ENCODE results near the gene COBL. TPM values are rescaled to one million over a fixed set of nuclear protein-coding genes. Genes with fewer than 3 reads are reported as not detected.

Gene COBL
- total and polyA plus RNA-seq, 2 donors (not counting 3 experiments of a cell fraction or from before 2014, with no cell fraction given) = 0.11 TPM; not detected in 1

- BruUV-seq (replicated peaks) = no TSS peak
- Histone ChIP-seq H3K9me3 (replicated peaks; ENCODE audit: control insufficient read depth, insufficient read depth, low read length) (no peaks in the 10 kb centered on the region), H3K9me1 (replicated peaks; ENCODE audit: control insufficient read depth, extremely low read depth, insufficient read depth, low read length) (no peaks in the 10 kb centered on the region), H3K27me3 (ENCODE audit: control insufficient read depth in 2 of 2, insufficient read depth in 2 of 2, low read length in 2 of 2) (no peaks in the 10 kb centered on the region), H2AFZ (ENCODE audit: low read depth, low read length) (no peak overlapping the region), H3K27ac (ENCODE audit: insufficient read depth, low read depth, low read length) (no peak overlapping the region), H3K4me3 (replicated peaks in 1 of 3; ENCODE audit: insufficient read depth in 1 of 3, low read depth in 1 of 3, low read length in 3 of 3) (no peak overlapping the region), H4K20me1 (replicated peaks; ENCODE audit: control insufficient read depth, extremely low read depth, insufficient read depth, low read length) (no peaks in the 10 kb centered on the region), H3K4me2 (ENCODE audit: insufficient read depth, low read length) (no peak overlapping the region), H3K79me2 (ENCODE audit: control insufficient read depth, insufficient read depth, low read length) (no peaks in the 10 kb centered on the region), H3K9ac (replicated peaks; ENCODE audit: extremely low read depth, insufficient read depth, low read length) (no peak overlapping the region), H3K4me1 (ENCODE audit: control insufficient read depth, extremely low read depth, insufficient read depth, low read length) (peaks cover 26% of the 10 kb centered on the region), H3K36me3 (ENCODE audit: control insufficient read depth in 2 of 2, extremely low read depth in 1 of 2, insufficient read depth in 2 of 2, low read length in 2 of 2) (no peaks in the 10 kb centered on the region)
- POLR2A ChIA-PET = no interaction called here
- TF ChIP-seq FOS (IDR thresholded peaks at IDR 0.05; ENCODE audit: borderline replicate concordance, insufficient read depth, low read length) = no peak
- no peak for TF ChIP-seq CTCF (IDR thresholded peaks at IDR 0.05; ENCODE audit: extremely low read depth in 1 of 2, insufficient read depth in 1 of 2, low read depth in 1 of 2, low read length in 2 of 2)
- TF ChIP-seq MYC (IDR thresholded peaks at IDR 0.05; ENCODE audit: low read depth, low read length) = no peak
- no peak for TF ChIP-seq MAX (IDR thresholded peaks at IDR 0.05; ENCODE audit: insufficient read depth, insufficient read length)
- TF ChIP-seq POLR2A (IDR thresholded peaks at IDR 0.05; ENCODE audit: low read depth, low read length) = no peak
- TF ChIP-seq GATA2 (IDR thresholded peaks at IDR 0.05; ENCODE audit: insufficient read depth, insufficient read length, low read depth, low read length) = no peak
- no peak for TF ChIP-seq EZH2 (IDR thresholded peaks at IDR 0.05; ENCODE audit: borderline replicate concordance, low read depth, low read length, severe bottlenecking)
- no peak for TF ChIP-seq POLR2AphosphoS5 (IDR thresholded peaks at IDR 0.05; ENCODE audit: insufficient read depth, low read depth, low read length)
- TF ChIP-seq JUN (IDR thresholded peaks at IDR 0.05; ENCODE audit: borderline replicate concordance, insufficient read depth, insufficient read length, low read depth) = no peak
- FAIRE-seq = no peak
- dilution Hi-C loops (cut with MboI; ENCODE audit: extremely low pct_ligation_motif_present, low sequenced_read_pairs) (no loop called here), intact Hi-C loops (cut with micrococcal nuclease) (loop anchor here (2.0 to 5.0 kb wide), 3 partner anchors 286 to 621 kb away; partner anchors contain the start of gene GRB10)
- CTCF ChIA-PET = interaction anchor here (0.7 to 5.4 kb wide), 11 partner anchors 8 to 371 kb away, joined by 3 to 54 read pairs (median 4); no protein-coding TSS in a partner anchor
- no peak for DNase-seq (ENCODE audit: low read depth, low spot score)
These were observed 248.2 kb downstream of the COBL start for GRCh38 chr7:51068401-51068800.
